NCI-H146 treated with DMSO at 0.1 percent for 48 hours (cell line): ENCODE results near the gene PIEZO2.
"Not testable (repeated sequence)": the region's sequence is repeated elsewhere in the genome, so short reads cannot be mapped to it uniquely, and the experiment has no call there.

Experiments used
- DNase-seq: peaks from one replicate; lab custom pipeline; 2025; ENCODE audit not compliant: unreplicated experiment; lab: John Stamatoyannopoulos, UW

PIEZO2 gene

DNA sequence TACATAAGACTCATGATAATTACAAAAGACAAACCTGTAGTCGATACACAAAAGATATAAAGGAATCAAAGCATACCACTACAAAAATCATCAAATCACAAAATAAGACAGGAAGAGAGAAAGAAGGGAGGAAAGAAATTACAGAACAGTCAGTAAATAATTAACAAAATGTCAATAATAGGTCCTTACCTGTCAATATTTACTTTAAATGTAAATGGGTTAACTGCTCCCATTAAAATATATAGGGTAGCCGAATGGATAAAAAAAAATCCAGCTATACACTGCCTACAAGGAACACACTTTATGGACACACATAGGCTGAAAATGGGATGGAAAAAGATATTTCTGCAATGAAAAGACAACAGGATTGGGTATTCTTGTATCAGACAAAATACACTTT, 163.7 kb downstream of the PIEZO2 start:
- DNase-seq = no peak

DNA sequence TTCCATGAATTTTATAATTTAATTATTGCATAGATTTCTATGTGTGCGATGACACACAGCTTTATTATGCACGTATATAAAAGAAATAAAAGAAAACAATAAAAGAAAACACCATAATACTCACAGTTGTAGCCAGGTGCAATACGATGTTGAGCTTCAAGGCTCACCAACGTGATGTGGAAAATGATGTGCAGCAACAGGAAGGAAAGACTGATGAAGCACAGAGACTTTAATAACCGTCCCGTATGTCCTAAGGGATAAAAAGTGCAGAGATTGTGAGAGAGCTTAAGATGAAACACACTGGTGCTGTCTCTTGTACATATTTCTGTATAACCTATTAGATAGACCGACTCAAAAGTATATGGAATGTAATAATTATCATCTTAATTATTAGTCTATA, 170.0 kb downstream of the PIEZO2 start:
- DNase-seq = no peak

DNA sequence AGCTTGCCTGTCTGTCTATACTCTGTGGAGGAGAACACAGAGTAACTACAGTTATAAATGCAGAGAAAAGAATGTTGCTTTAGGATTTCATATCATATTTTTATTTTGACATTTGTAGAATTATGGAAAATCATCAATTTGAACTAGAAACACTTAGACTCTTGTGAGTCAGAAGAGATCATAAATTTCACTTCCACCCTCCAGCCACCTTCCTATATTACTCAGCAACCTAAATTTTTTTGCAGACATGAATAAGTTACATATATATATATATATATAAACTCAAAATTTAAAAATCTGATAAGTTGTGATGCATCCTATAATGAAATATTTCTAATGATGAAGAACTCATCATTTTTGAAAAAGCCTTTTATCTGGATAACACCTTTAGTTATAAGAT, 172.3 kb downstream of the PIEZO2 start:
- DNase-seq = no peak

DNA sequence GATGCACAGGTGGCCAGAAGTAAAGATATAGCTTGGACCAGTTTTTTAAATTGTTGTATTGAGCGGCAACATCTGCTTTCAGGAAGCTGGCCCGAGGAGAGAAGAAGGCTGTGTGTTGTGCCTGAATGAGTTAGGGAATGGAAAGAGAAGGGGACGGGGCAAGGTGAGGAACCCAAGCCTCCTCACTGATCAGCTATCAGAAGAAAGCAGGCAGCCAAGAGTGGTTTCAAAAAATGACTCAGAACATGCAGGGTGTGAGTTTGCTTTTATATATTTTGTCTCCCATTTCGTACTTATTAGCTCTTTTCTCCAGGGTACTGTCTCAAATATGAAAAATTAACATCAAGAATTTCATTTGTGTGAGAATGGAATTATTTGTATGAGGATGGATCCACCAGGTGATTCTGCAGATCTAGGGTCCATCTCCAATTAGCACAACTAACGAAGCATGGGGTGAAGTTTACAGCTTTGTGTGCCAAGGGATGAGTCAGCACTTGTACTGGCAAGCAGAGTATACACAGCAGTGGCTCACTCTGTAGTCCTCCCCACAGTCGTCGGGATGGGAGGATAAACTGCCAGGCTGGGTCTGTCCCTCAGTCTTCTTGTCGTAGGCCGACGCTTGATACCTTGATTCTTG, 175.7 kb downstream of the PIEZO2 start:
- no peak for DNase-seq

GRCh38 chr18:10971717-10972116, 177.7 kb downstream of the PIEZO2 start:
- no peak for DNase-seq

- DNase-seq = no peak
Observed at GRCh38 chr18:10965119-10965518, 184.2 kb downstream of the PIEZO2 start.

- DNase-seq = no peak
Observed at GRCh38 chr18:10953672-10954071, 195.7 kb downstream of the PIEZO2 start.

GRCh38 chr18:10951631-10952544, 197.5 kb downstream of the PIEZO2 start:
- no peak for DNase-seq

DNA sequence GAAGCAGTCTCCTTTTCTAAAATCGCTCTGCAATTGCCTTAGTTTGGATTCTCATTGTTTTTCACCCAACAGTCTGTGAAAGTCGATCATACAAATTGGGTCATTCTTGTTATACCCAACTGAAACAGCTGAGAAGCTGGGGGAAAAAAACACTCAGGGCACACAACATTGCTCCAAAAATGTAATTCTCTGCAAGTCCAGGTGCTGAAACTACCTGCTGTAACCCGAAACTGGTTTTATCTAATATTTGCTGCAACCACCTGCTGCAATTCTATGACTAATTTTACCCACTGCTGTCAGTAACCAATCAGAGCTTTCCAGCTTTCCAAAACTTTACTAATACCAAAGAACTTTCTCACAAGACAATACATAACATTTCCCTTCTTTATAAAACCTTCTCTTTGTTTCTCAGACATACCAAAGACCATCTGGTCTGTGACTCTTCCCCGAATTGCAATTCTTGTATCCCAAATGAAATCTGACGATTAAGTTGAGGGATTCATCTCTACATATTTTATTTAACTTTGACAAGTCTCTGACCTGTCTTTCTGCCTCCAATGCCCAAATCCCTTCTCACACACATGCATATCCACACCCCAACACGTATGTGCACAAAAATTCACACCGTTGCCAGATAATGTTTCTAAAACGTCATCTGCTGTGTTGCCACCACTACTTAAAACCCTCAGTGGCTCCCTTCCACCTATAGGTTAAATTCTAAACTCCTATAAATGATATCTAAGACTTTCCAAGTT, 198.3 kb downstream of the PIEZO2 start:
- no peak for DNase-seq

DNA sequence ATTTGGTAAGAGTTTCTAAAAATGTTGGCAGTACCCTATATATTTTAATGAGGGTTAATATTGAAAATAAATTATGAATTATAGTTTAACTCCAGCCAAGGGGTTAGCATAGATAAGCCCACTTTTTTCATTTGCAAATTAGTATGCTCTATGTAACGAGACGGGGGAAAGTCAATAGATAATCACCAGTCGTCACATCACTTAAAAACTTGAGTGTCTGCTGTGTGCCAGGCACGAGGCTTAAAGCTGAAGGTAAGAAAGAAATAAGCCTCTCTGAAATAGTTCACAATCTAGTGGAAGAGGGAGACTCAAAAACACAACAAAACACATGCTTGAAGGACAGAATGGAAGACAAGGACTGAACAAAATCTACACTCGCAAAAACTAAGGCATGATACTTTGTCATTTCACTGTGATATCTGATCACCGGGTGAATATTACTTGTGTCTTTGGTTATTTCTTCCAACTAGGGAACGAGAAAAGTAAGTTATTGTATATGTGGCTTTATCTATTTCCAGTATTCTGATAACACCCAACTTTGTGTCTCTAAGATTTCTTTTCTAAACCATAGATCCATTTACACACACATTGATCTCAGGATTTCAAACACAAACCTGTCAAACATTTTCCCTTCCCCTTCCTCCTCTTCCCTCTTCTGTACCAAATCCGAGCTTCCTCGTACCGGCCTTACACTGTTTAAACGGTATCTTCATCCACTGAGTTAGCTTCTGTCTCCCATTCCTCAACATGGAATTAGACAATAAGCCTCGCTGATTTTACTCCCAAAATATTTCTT, 199.1 kb downstream of the PIEZO2 start:
- DNase-seq = no peak

GRCh38 chr18:10949655-10950054, 199.7 kb downstream of the PIEZO2 start:
- DNase-seq = no peak

DNA sequence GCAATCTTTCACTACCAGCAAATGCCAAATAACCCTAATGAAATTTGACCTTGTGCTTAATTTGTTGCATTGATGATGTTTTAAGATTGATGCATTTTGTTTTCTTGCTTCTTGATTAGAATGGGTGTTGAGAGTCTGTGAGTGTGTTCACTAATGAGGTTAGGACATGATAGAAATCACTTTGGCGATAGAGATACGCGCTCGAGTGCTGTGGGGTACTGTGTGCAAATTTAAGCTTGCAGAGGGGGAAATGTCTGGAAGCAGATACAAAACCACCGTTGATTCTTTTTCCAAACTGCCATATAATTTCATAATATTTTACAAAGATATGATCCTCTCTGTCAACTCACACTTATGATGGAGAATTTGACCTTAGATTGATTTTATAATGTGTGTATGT, 200.9 kb downstream of the PIEZO2 start:
- no peak for DNase-seq

- no peak for DNase-seq
Observed at GRCh38 chr18:10946058-10946457, 203.3 kb downstream of the PIEZO2 start.

- DNase-seq = no peak
Observed at GRCh38 chr18:10942998-10943397, 206.4 kb downstream of the PIEZO2 start.

DNA sequence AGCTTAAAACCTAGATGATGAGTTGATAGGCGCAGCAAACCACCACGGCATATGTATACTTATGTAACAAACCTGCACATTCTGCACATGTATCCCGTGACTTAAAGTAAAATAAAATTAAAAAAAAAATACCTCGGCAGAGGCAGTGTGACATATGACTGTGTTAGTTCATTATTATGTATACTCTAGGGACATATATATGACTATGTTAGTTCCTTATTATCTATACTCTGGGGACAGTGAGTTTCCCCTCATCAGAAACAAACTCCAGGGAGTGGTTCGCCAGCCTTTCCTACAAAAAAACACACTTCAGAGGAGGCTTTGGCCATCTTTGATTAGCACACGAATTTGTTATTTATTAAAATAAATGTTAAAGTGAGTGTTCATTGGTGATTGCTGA, 209.5 kb downstream of the PIEZO2 start:
- no peak for DNase-seq

- no peak for DNase-seq
Observed at GRCh38 chr18:10937743-10938640, 211.4 kb downstream of the PIEZO2 start.

DNA sequence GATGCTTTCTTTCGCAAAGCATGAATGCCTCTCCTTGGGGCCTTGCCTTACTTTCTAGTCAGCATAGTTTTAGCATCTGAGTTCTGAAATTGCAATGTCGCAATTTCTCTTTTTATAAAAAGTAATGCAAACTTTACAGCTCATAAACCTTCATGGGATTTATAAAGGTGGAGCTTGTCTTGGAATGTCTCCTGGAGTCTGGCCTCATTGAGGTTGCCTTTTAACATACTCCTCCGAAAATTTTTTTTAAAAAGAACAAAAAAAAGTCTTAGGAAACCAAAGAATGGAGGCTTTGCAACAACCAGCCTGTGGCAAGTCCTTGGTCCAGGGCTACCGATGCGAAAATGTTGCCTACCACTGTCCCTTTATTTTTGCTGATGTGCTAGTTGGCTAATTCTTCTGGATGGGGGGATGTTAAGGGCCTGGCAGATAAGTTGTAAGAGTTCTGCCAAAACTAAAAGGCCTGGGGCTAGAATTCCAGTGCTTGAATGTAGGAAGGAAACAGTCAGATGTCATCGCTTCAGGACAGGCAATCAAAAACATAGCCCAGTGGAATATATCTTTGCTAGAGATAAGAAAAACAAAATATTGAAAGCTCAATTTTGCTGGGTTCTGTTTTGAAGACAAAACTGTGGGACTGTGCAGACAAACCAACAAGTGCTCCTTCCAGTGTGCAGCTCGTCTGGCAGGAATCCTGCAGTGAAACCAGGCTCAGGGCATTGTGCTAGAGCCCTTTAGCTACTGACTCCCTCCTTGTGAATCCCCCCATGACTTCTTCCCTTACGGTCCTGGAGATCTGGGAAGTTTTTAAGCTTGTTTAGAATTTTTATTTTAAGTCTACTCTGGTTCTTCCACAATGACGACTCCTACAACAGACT, 213.0 kb downstream of the PIEZO2 start:
- DNase-seq = no peak

DNA sequence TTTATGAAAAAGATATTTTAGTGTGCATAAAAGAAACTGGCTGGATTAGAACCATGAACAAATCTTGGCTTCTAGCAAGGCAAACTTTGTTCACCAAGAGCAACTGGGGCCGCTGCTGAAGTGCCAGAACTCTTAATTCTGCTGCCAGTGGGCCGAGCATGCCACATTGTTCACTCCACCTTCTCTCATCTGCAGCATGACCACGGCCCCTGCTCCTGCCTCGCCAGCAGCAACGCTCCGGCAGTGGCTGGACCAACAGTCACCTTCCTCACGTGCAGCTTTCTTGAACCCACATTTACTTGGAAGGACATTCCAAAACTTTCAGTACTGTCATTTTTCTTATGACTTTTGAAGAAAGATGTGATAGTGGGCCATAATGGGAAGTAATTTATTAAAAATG, 213.8 kb downstream of the PIEZO2 start:
- no peak for DNase-seq

GRCh38 chr18:10933648-10934047, 215.7 kb downstream of the PIEZO2 start:
- DNase-seq = not testable (repeated sequence)
